H7 (cell line): Measurements from ENCODE around the gene EXOC7. TPM values are rescaled to one million over a fixed set of nuclear protein-coding genes. Genes with fewer than 3 reads are reported as not detected.
"Not testable (repeated sequence)": the region's sequence is repeated elsewhere in the genome, so short reads cannot be mapped to it uniquely, and the experiment has no call there.

Source experiments
- DNase-seq: peaks from one replicate; pipeline ENCODE4 v3.0.0; 2012
- H3K27me3 ChIP-seq: 2 replicates; pipeline ENCODE4 v1.6.0; 2011; ENCODE audit warnings: mild to moderate bottlenecking, low read length; ENCODE audit not compliant: control insufficient read depth, insufficient read depth
- H3K36me3 ChIP-seq: replicated peaks from 2 replicates; pipeline ENCODE4 v1.5.1; 2011; ENCODE audit warnings: low read length; ENCODE audit not compliant: control insufficient read depth, insufficient read depth
- H3K4me3 ChIP-seq: 2 replicates; pipeline ENCODE4 v1.5.1; 2011; ENCODE audit warnings: low read depth, mild to moderate bottlenecking, control low read depth, low read length, moderate library complexity; ENCODE audit not compliant: insufficient read depth
- total RNA-seq: library from RNA; depleted of rRNA; stranded (reverse); fragments of >200 nt; shearing (Covaris generic); gene quantifications from 2 replicates; pipeline ENCODE4 v1.2.3, GENCODE V29; 2014; rRNA removed

The EXOC7 gene
- total RNA-seq, 1 experiment from 2014 or later, result 87.7 TPM

- Histone ChIP-seq H3K27me3 (no peaks in the 10 kb centered on the region), H3K36me3 (peaks cover 38% of the 10 kb centered on the region), H3K4me3 (no peak overlapping the region)
- DNase-seq, result no peak
Observed at GRCh38 chr17:76046064-76046463, 57.5 kb downstream of the EXOC7 start.

DNA sequence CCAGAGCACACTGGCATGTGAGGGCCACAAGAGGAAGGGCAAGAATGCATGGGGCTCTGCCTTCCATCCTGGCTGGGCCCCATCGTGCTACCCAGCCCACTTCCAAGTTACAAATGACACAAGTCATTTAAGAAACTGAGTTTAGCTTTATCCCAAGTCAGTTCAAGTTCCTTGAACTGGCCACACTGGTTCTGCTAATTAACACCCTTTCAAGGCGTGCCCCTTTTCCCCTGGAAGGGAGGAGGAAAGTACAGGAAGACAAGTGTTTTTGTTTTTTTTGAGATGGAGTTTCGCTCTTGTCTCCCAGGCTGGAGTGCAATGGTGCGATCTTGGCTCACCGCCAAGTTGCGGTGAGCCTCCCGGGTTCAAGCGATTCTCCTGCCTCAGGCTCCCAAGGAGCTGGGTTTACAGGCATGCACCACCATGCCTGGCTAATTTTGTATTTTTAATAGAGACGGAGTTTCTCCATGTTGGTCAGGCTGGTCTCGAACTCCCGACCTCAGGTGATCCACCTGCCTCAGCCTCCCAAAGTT lies 59.0 kb downstream of the EXOC7 start:
- not testable (repeated sequence) for DNase-seq
- H3K36me3 ChIP-seq, result peaks cover 50% of the 10 kb centered on the region

DNA sequence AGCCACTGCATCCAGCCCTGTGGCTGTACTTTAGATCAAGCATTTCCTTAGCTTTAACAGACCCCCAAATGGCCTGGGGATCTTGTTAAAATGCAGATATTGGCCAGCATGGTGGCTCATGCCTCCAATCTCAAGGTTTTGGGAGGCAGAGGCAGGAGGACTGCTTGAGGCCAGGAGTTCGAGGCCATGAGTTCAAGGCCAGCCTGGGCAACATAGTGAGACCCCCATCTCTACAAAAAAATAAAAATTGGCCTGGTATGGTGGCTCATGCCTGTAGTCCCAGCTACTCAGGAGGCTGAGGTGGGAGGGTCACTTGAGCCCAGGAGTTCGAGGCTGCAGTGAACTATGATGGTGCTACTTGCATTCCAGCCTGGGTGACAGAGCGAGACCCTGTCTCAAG lies 60.7 kb downstream of the EXOC7 start:
- H3K4me3 ChIP-seq, H3K27me3 ChIP-seq, DNase-seq: not testable (repeated sequence)
- H3K36me3 ChIP-seq, result peaks cover 42% of the 10 kb centered on the region

More for the DNA sequence above, 59.0 kb downstream of the EXOC7 start:
- not testable (repeated sequence) for H3K4me3 ChIP-seq, H3K27me3 ChIP-seq

GRCh38 chr17:76040376-76040775 lies 63.2 kb downstream of the EXOC7 start:
- Histone ChIP-seq H3K4me3 (no peak overlapping the region), H3K36me3 (peaks cover 34% of the 10 kb centered on the region), H3K27me3 (no peaks in the 10 kb centered on the region)
- peak; percentile 37 for DNase-seq

GRCh38 chr17:76039121-76039520 lies 64.5 kb downstream of the EXOC7 start:
- peak; percentile 8 for DNase-seq
- no peak overlapping the region for H3K4me3 ChIP-seq
- no peaks in the 10 kb centered on the region for H3K27me3 ChIP-seq
- peaks cover 26% of the 10 kb centered on the region for H3K36me3 ChIP-seq

GRCh38 chr17:76038050-76038449 lies 65.5 kb downstream of the EXOC7 start:
- DNase-seq, result no peak
- Histone ChIP-seq H3K27me3 (no peaks in the 10 kb centered on the region), H3K4me3 (no peak overlapping the region), H3K36me3 (peaks cover 17% of the 10 kb centered on the region)

- Histone ChIP-seq H3K36me3 (peaks cover 16% of the 10 kb centered on the region), H3K4me3 (no peak overlapping the region), H3K27me3 (no peaks in the 10 kb centered on the region)
- peak; percentile 81 for DNase-seq
Observed at GRCh38 chr17:76036497-76037261, 66.9 kb downstream of the EXOC7 start.

DNA sequence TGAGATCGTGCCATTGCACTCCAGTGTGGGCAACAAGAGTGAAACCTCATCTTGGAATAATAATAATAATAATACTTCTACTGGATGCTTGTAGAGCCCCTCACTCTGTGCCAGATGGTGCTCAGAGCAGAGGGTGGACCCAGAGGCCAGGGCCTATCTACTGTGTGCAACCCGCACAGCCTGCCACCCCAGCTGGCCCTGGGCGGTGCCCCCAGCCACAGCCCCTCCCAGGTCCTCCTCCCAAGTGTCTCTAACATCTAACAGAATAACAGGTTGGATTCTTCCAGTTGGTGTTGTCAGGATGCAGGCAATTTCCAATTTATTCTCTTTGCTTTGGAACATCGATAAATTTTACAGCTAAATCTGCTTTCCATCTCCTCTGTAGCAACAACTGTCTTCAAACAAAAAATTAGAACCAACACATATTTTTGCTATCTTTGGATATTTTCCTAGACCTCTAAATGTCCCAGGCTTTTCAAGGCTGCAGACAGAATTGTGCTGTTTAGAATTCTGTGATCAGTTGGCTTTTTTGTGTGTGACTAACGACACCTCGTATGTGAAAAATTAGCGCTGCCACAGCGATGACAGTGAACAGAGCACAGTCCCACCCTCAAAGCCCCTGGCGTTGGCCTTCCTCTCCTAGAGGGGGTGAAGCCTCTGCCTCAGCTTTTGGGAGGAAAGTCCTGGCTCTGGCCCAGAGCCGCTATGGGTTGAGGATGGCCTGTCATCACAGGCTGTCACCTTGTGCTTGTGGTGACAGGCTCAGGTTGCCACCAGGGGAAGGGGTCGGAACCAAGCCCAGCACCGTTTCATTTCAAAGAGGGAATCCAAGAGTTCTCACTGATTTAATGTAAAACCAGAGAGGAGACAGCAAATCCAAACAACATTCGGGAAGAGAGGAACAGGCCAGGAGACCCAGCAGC lies 68.9 kb downstream of the EXOC7 start:
- no peak overlapping the region for H3K4me3 ChIP-seq
- H3K36me3 ChIP-seq, result peaks cover 5% of the 10 kb centered on the region
- DNase-seq, result no peak
- no peaks in the 10 kb centered on the region for H3K27me3 ChIP-seq

GRCh38 chr17:76033139-76033538 lies 70.4 kb downstream of the EXOC7 start:
- H3K4me3 ChIP-seq, result no peak overlapping the region
- H3K36me3 ChIP-seq, result no peaks in the 10 kb centered on the region
- DNase-seq, result no peak
- H3K27me3 ChIP-seq, result no peaks in the 10 kb centered on the region

DNA sequence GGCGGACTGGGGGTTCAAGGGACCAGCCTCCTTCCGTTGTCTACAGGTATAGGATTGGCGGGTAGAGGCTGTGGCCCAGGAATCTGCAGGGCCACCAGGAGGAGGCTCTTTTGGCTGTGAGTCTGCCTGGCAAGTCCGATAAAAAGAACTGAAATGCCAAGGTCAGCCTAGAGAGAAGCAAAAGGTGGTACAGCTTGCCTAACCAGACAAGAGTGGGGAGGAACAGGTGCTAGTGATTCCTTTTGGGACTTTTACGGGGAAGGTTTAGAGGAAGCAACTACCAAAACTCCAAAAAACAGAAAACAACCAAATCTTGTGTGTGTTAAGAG lies 70.8 kb downstream of the EXOC7 start:
- no peak for DNase-seq
- H3K36me3 ChIP-seq, result no peaks in the 10 kb centered on the region
- no peak overlapping the region for H3K4me3 ChIP-seq
- no peaks in the 10 kb centered on the region for H3K27me3 ChIP-seq

GRCh38 chr17:76032073-76032779 lies 71.4 kb downstream of the EXOC7 start:
- H3K36me3 ChIP-seq, result no peaks in the 10 kb centered on the region
- H3K4me3 ChIP-seq, result no peak overlapping the region
- H3K27me3 ChIP-seq, result no peaks in the 10 kb centered on the region
- no peak for DNase-seq

Other genes with a start within 250 kb of the EXOC7 start
- gene WBP2, start 248.5 kb downstream of the EXOC7 start, total RNA-seq, result 44.8 and 48.2 TPM in 2 replicates
- 8.5 and 14.1 TPM in 2 replicates for gene TRIM47, start 225.2 kb downstream of the EXOC7 start, total RNA-seq
- gene TRIM65, start 206.8 kb downstream of the EXOC7 start, total RNA-seq, result 66.4 and 69.4 TPM in 2 replicates
- 100 and 125 TPM in 2 replicates for gene MRPL38, start 198.9 kb downstream of the EXOC7 start, total RNA-seq
- gene FBF1, start 162.7 kb downstream of the EXOC7 start, total RNA-seq, result 17.9 and 27.7 TPM in 2 replicates
- gene ACOX1, start 124.6 kb downstream of the EXOC7 start, total RNA-seq, result 35.1 and 38.3 TPM in 2 replicates
- gene TEN1, start 124.5 kb downstream of the EXOC7 start, total RNA-seq, result 12.5 and 16.9 TPM in 2 replicates
- gene CDK3, start 102.9 kb downstream of the EXOC7 start, total RNA-seq, result 4.3 and 6.7 TPM in 2 replicates
- 0.26 TPM in 1 of 2 replicates, not detected in the other for gene EVPL, start 76.5 kb downstream of the EXOC7 start, total RNA-seq
- gene SRP68, start 31.3 kb downstream of the EXOC7 start, total RNA-seq, result 31.4 and 33.4 TPM in 2 replicates
- gene GALR2, start 29.0 kb downstream of the EXOC7 start, total RNA-seq, result 1.8 and 2.0 TPM in 2 replicates
- gene ZACN, start 24.6 kb downstream of the EXOC7 start, total RNA-seq, result 0.48 and 0.59 TPM in 2 replicates
- gene FOXJ1, start 37.5 kb upstream of the EXOC7 start, total RNA-seq, result 2.0 and 3.3 TPM in 2 replicates
- gene RNF157, start 136.7 kb upstream of the EXOC7 start, total RNA-seq, result 4.2 and 5.6 TPM in 2 replicates
- 21.3 and 24.8 TPM in 2 replicates for gene UBALD2, start 161.6 kb upstream of the EXOC7 start, total RNA-seq
- 0.70 and 1.1 TPM in 2 replicates for gene QRICH2, start 204.5 kb upstream of the EXOC7 start, total RNA-seq